SHP77 treated with DMSO at 0.1 percent for 48 hours (cell line): ENCODE measurements around the gene SSNA1.

ENCODE experiments used
- DNase-seq: peaks from one replicate; lab custom pipeline; 2025; lab: John Stamatoyannopoulos, UW

Gene SSNA1

GRCh38 chr9:137182836-137183235, 5.6 kb upstream of the SSNA1 start:
- DNase-seq: no peak

GRCh38 chr9:137183980-137184595, 4.4 kb upstream of the SSNA1 start:
- no peak for DNase-seq

DNA sequence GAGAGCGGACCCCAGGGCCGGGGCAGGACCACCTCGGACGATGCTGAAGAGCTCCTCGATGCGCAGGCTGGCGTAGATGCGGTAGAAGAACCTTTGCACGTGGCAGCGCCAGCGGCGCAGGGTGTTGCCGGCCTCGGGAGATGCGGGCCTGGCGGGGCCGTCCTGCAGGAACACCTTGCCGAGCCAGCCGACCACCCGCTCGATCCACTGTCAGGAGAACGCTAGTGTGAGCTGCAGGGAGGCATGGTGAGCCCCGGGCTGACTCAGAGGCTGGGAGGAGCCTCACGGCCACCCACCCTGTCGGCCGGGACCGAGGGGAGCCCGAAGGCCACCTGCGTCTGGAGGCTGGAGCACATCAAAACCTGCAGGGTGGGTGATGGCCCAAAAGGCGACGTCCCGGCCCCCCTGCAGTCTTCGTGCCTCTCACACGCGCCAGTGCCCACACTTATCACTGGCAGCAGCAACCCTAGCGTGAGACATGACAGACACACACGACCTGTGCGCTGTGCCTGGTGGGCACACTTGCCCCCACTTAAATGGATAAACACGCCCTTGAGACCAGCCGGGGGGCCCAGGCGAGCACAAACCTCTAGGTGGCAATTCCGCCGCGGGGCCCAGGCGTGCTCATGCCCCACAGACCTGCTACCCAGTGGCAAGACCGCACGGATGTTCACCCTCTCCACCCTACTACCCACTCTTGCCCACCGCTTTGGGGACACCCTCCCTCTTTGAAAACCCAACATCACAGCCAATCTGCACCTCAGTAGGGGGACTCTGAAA, 3.4 kb upstream of the SSNA1 start:
- DNase-seq: no peak

DNA sequence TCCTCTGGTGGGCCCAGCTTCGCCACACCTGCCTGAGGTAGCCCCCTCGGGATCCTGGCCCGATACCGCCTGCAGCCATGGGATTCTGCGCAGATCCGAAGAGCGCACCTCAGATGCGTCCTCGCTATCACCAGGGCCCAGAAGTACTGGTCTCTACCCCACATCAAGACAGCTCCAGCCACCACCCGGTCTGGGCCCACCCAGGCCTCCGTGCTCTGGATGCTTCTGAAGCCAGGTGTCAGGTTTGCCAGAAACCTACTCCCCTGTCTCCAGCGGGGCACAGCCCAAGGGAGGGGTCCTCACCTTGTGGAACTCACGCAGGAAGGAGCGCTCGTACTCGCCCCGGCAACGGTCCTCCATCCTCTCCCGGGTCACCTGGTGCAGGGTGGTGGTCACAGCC, 2.6 kb upstream of the SSNA1 start:
- no peak for DNase-seq

GRCh38 chr9:137186385-137186784, 2.1 kb upstream of the SSNA1 start:
- DNase-seq: no peak

DNA sequence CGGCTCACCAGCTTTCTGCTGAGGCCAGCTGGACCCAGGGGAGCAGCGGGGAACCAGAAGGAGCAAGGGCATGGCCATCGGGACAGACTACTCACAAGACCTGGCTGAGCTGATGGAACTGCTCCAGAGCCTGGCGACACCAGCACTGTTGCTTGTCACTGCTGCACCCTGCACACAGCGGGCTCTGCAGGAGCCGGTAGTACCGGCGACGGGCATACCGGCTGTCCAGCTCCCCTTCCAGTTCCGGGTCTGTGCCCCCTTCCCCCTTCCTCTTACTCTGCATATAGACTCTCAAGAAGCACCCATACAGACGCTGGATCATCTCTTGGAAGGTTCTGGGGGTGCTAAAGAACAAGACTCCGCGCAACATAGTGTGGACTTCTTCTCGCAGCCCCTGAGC, 1.1 kb upstream of the SSNA1 start:
- no peak for DNase-seq

DNA sequence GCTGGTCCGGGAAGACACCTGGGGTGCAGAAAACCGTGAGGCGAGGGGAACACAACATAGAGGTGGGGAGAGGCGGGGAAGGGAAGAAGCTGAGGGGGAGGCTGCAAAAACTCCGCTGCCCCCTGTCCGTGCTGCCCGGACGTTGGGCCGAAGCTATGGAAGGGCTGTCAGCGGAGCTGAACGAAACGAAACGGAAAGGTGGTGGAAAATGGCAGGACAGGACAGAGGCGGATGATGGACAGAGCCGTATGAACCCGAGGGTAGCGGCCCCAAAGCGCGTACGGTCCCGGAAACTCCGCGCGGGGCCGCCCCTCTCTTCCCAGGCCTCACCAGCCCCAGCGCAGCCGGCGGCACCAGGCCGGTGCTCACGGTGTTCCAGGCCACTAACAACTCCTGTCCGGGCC, 388 bp upstream of the SSNA1 start:
- no peak for DNase-seq

DNA sequence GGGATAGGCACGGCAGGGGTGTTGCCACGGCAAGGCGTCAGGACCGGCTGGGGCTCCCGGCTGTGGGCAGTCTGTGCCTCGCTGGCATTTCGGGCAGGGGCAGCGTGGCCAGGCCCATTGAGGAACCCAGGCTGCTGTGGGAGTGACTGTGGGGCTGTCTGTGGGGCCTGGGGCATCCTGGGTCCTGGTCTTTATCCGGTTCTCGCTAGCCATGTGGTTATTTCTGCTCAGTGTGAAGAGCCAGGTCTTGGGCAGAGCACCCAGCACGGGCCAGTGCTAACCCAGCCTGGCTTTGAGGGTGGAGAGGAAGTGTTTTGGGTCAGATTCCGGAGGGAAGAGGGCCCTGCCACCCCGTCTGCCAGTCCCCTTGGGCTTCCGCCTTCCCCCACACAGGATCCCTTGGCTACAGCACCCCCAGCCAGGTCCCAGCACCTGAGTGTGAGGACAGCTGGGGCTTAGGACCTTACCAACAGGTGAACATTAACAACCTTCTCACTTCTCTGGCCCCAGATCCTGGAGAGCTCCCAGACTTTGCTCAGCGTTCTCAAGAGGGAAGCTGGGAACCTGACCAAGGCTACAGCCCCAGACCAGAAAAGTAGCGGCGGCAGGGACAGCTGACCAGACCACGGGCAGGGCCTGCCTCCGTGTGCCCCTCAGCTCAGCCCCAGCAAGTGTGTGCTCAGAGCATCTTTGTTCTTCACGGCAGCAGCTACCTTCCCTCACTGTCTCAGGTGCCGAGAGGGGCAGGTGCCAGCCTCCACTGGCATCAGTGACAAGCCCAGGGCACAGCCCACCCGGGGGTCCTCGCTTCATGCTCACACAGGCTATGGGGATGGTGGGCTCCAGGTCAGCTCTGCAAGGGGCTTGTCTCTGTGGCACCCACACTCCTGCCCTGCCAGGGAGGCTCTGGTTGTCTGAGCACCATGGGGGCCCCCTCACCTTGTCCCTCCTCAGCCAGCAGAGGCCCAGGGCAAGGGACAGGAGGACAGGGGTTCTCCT, 1.1 kb downstream of the SSNA1 start:
- no peak for DNase-seq

- no peak for DNase-seq
These were observed 1.9 kb downstream of the SSNA1 start for GRCh38 chr9:137190315-137190856.

GRCh38 chr9:137191245-137191644, 2.8 kb downstream of the SSNA1 start:
- no peak for DNase-seq

- DNase-seq: no peak
These were observed 3.4 kb downstream of the SSNA1 start for GRCh38 chr9:137191691-137192447.

- no peak for DNase-seq
These were observed 3.9 kb downstream of the SSNA1 start for GRCh38 chr9:137192448-137192780.

DNA sequence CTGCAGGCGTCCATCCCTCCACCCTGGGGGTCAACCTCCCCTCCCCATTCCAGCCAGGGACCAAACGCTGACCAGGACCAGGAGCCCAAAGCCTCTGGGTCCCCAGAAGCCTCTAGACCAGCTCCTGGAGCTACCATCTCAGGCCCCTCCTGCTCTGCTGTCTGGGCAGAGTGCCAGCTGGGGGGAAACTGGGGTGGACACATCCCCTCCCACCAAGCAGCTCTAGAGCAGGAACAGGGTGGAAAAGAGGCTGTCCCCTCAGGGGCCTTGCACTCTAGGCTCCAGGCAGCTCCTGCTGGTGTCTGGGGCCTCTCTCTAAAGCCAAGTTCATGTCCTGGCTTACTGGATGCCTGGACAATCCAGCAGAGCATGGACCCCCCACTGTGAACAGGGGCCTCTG, 4.4 kb downstream of the SSNA1 start:
- DNase-seq: no peak

- DNase-seq: no peak
These were observed 5.3 kb downstream of the SSNA1 start for GRCh38 chr9:137193771-137194170.

- DNase-seq: no peak
These were observed 5.9 kb downstream of the SSNA1 start for GRCh38 chr9:137194388-137194787.

DNA sequence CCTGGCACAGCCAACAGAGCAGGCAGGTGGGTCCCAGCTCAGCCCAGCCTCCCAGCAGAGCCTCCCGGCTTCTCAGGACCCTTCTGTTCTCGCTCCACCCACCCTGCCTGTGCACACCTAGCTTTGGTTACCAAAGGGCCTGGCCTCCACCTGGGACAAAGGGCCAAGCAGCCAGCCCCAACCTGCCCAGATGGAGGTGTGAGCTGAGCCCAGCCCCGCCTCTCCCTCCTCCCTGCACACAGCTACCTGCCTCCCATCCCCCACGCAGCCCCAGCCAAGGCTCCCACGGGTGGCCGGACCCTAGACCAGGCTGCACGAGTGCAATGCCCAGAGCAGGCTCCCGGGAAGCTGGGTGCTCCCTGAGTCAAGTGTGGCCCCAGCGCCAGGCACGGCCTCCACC, 6.4 kb downstream of the SSNA1 start:
- no peak for DNase-seq

DNA sequence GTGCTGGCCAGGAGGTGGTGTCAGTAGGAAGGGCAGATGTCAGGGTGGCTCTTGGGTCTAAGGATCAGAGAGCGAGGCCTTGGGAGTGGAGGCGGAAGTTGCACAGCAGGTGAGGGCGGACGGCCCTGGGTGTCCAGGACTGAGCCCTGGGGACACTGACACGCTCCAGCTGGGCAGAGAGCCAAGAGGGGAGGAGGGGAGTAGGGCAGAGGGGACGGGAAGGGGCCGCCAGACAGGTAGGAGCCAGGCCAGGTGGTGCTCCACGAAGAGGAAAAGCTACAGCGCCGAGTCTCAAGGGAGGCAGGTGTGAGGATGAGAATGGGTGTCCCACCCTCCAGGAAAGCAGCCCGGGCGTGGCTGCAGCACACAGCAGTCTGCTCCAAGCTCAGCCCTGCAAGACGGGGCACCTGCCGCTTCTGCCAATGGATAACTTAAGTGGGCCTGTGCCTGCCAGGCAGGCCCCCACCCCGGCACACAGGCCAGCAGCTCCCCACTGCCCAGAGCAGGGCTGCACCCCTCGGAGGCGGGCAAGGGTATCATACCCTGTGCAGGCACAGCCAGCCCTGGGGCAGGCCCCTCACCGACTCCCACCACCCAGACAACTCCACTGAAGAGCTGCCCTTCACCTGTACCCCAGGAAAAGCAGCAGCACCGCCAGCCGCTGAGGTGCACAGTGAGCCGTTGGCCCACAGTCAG, 7.2 kb downstream of the SSNA1 start:
- DNase-seq: no peak

DNA sequence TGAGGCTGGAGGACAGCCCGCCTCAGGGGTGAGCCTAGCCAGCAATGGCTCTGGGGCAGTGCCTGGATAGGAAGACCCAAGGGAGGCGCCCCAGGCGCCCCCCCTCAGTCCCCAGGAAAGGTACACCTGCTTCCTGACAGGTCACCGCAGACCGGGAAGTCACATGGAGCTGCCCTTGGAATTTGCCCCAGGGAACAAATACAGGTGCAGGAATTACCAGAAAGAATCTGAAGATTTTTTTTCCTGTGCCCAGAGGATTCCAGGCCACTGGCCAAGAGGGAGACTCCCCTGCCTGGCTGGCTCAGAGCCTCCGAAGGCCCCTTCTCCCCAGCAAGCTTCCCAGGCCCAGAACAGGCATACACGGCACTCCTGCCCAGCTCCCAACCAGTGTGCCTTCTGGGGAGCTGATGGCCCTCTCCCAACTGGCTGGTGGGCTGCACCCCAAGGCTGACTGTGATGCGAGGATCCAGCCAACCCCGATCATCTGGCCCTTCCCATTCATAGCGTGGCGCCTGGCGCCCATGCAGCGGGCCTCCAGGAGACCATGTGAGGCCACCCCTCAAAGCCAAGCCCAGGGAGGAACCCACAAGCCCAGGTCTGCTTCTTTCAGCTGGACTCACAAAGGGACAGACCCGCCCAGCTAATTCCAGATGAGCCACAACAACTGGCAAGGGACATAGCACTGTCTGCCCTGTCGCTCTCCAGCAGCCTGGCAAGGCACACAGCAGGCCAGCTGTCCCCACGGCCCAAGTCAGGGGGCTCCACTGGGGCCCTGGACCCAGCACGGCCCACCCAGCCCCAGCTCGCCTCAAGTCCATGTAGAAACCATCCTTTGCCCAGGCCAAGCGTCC, 9.8 kb downstream of the SSNA1 start:
- DNase-seq: no peak

DNA sequence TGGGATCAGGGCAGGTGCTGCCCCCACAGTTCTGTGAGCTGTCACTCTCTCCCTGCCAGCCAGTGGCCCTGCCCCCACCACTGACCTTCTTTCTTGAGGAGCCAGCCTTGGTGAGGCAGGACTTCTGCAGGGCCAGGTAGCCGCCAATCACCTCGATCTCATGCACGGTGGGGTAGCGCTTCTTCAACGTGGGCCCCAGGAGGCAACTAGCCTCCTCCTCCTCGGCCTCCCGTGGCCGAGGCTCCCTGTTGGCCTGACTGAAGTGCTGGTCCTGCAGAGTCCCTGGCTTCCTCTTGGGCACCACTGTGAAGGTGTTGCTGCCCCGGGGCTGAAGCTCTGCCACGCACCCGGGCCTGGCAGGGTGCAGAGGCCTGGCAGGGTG, 10.4 kb downstream of the SSNA1 start:
- no peak for DNase-seq

DNA sequence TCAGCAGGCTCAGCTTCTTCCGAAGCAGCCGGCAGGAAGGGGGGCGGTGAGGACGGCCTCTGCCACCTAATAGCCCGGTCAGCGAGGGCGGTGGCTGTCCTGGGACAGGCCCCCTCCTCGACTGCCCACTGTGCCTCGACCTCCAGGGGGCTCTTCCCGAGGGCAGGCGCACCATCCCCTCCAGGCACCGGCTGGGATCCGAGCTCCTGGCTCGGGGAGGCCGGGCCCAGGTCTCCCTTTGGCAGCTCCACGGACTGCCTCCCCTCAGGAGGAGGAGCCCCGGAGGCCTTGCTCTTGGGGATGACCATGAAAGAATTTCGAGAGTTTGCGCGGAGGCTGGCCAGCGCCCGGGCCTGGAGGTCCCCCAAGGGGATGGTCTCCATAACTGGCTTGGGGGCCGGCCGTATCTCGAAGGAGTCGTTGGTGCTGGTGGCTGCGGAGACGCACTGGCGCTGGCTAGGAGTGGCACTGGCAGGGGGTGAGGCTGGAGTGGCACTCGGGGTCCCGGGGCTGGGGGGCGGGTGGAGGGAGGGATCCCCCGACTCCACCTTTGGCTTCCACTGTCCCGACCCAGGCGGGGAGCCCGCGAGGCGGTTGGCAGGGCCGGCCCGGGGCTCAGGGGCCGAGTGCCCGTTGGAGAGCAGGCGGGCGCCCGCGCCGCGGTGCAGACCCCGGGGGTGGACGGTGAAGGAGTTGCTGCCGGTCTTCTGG, 11.1 kb downstream of the SSNA1 start:
- no peak for DNase-seq
